ENCODE data around the gene SAMD13. TPM values are rescaled to one million over a fixed set of nuclear protein-coding genes. Genes with fewer than 3 reads are reported as not detected.

The SAMD13 gene
- total RNA-seq, 1 experiment from 2014 or later: 0.59 TPM

DNA sequence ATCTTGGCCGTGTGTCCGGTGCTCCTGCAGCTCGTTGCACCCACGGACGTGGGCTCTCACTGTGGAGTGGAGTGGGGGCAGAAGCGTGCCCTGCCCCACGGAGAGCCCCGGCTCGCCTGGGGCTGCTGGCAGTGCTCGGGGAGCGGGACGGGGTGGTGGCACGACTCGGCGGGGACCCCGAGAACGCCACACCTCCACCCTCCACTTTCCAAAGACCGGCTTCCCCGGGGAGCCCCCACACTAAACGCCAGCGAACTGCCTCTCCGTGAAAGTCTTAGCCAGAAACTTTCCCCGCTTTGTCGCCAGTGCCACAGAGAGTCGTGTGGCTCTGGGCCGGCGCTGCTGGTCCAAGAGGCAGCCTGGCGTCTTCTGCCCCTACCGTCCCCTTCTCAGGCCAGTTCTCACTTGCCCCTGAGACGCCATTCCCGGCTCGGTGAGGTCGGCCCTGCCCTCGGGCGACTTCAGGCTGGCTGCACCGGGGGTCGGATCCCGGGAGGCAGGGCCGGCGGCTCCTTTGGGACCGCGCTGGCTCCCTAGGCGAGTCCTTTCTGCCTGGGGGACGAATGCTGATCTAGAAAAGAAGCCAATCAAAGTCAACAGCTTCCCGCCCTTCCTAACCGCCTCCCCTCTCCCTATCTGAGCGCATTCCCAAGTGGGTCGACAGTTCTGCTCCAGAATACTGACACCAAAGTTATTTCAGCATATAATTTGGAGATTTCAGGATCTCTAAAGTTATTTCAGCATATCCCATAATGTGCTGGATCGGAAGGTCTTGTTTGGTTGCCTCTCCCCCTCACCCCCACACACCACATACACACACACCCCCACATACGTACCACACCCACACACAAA, 2.6 kb upstream of the SAMD13 start:
- Histone ChIP-seq H3K4me3 (ENCODE audit: low read depth, low read length) (peak overlapping the region; percentile 82), H3K4me1 (no peaks in the 10 kb centered on the region), H3K27me3 (replicated peaks; ENCODE audit: control insufficient read depth, insufficient read depth, low read length) (no peaks in the 10 kb centered on the region), H3K9me3 (no peaks in the 10 kb centered on the region), H3K36me3 (ENCODE audit: control insufficient read depth, insufficient read depth, low read length) (no peaks in the 10 kb centered on the region)
- ChIA-PET CTCF (no interaction called here), POLR2A (interaction anchor here (0.6 kb wide), 1 partner anchor 207 kb away, joined by 3 read pairs; the partner anchor contains the start of genes GNG5 and SPATA1)
- peak overlapping the region; percentile 87 for H3K27ac Mint-ChIP-seq (ENCODE audit: unreplicated experiment)
- peaks cover 22% of the 10 kb centered on the region for H3K9me3 Mint-ChIP-seq (ENCODE audit: unreplicated experiment)
- H3K4me3 Mint-ChIP-seq (ENCODE audit: unreplicated experiment): peak overlapping the region; percentile 87
- H3K36me3 Mint-ChIP-seq (ENCODE audit: insufficient read depth, unreplicated experiment): no peaks in the 10 kb centered on the region
- BruUV-seq (replicated peaks): no TSS peak
- DNase-seq: peak; percentile 29 to 48
- no peaks in the 10 kb centered on the region for H3K27me3 Mint-ChIP-seq (ENCODE audit: insufficient read depth, unreplicated experiment)
- no peak for TF ChIP-seq CTCF (IDR thresholded peaks at IDR 0.05; ENCODE audit: insufficient read depth in 1 of 2, low read depth in 1 of 2, low read length in 1 of 2, severe bottlenecking in 1 of 2, unreplicated experiment in 1 of 2)
- intact Hi-C loops (cut with micrococcal nuclease; ENCODE audit: unreplicated experiment): loop anchor here (1.0 kb wide), 1 partner anchor 27 kb away; no protein-coding TSS in a partner anchor
- H3K4me1 Mint-ChIP-seq (ENCODE audit: low read depth, unreplicated experiment): no peaks in the 10 kb centered on the region

DNA sequence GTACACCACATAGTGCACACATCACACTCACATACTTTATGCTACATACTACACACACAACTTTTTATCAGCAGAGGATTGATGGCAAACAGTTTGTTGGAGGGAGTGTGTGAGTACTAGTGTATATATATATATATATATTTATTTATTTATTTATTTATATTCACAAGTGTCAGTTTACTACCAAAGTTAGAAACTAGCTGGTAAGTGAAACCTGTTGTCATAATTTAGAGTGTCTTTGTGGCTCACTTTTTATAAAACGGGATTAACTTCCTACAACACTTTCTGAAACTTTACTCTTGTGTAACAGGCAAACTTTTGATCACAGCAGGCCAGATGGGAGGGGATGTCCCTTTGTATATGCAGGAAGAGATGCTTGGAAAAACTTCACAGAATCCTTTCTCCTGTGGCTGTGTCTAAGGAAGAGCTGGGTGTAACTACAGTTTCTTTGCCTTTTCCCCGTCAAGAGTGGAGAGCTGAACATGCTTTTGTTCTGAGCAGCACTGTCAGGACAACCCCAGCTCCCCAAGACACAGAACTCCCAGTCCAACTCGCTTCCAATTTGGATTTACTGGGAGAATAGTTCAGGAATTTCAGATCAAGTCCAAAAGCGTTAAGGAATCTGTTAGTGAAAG, 1.9 kb upstream of the SAMD13 start:
- intact Hi-C loops (cut with micrococcal nuclease; ENCODE audit: unreplicated experiment): no loop called here
- Mint-ChIP-seq H3K36me3 (ENCODE audit: insufficient read depth, unreplicated experiment) (no peaks in the 10 kb centered on the region), H3K4me1 (ENCODE audit: low read depth, unreplicated experiment) (no peaks in the 10 kb centered on the region), H3K9me3 (ENCODE audit: unreplicated experiment) (peaks cover 14% of the 10 kb centered on the region), H3K27me3 (ENCODE audit: insufficient read depth, unreplicated experiment) (no peaks in the 10 kb centered on the region), H3K4me3 (ENCODE audit: unreplicated experiment) (peak overlapping the region; percentile 87), H3K27ac (ENCODE audit: unreplicated experiment) (peak overlapping the region; percentile 87)
- no TSS peak for BruUV-seq (replicated peaks)
- Histone ChIP-seq H3K4me3 (ENCODE audit: low read depth, low read length) (peak overlapping the region; percentile 82), H3K9me3 (no peaks in the 10 kb centered on the region), H3K27me3 (replicated peaks; ENCODE audit: control insufficient read depth, insufficient read depth, low read length) (no peaks in the 10 kb centered on the region), H3K36me3 (ENCODE audit: control insufficient read depth, insufficient read depth, low read length) (no peaks in the 10 kb centered on the region), H3K4me1 (no peaks in the 10 kb centered on the region)
- ChIA-PET CTCF (no interaction called here), POLR2A (no interaction called here)
- no peak for TF ChIP-seq CTCF (IDR thresholded peaks at IDR 0.05; ENCODE audit: insufficient read depth in 1 of 2, low read depth in 1 of 2, low read length in 1 of 2, severe bottlenecking in 1 of 2, unreplicated experiment in 1 of 2)
- DNase-seq: no peak

- no TSS peak for BruUV-seq (replicated peaks)
- no peak overlapping the region for H3K4me3 Mint-ChIP-seq (ENCODE audit: unreplicated experiment)
- H3K27me3 Mint-ChIP-seq (ENCODE audit: insufficient read depth, unreplicated experiment): no peaks in the 10 kb centered on the region
- no peak for DNase-seq
- ChIA-PET CTCF (no interaction called here), POLR2A (no interaction called here)
- H3K9me3 ChIP-seq: no peaks in the 10 kb centered on the region
- no peak for TF ChIP-seq CTCF (IDR thresholded peaks at IDR 0.05; ENCODE audit: insufficient read depth in 1 of 2, low read depth in 1 of 2, low read length in 1 of 2, severe bottlenecking in 1 of 2, unreplicated experiment in 1 of 2)
- intact Hi-C loops (cut with micrococcal nuclease; ENCODE audit: unreplicated experiment): no loop called here
- no peaks in the 10 kb centered on the region for H3K36me3 Mint-ChIP-seq (ENCODE audit: insufficient read depth, unreplicated experiment)
- no peaks in the 10 kb centered on the region for H3K4me1 Mint-ChIP-seq (ENCODE audit: low read depth, unreplicated experiment)
- no peaks in the 10 kb centered on the region for H3K4me1 ChIP-seq
- peaks cover 6% of the 10 kb centered on the region for H3K9me3 Mint-ChIP-seq (ENCODE audit: unreplicated experiment)
- H3K27me3 ChIP-seq (replicated peaks; ENCODE audit: control insufficient read depth, insufficient read depth, low read length): no peaks in the 10 kb centered on the region
- no peaks in the 10 kb centered on the region for H3K36me3 ChIP-seq (ENCODE audit: control insufficient read depth, insufficient read depth, low read length)
- H3K4me3 ChIP-seq (ENCODE audit: low read depth, low read length): no peak overlapping the region
- no peak overlapping the region for H3K27ac Mint-ChIP-seq (ENCODE audit: unreplicated experiment)
Measured at GRCh38 chr1:84300501-84300900, 1.0 kb upstream of the SAMD13 start.
